Sigmoid colon (tissue), 3 donors: Measurements from ENCODE around the gene SWT1.

Experiments used
- CTCF ChIP-seq, 4 experiments: fragments of 450-650 bp in 3 of 4; fragments of 200-600 bp in 1 of 4; IDR thresholded peaks; one replicate each; pipeline ENCODE4 v1.5.1; 2016 to 2019; ENCODE audit warnings: antibody characterized with exemption in 4 of 4, mild to moderate bottlenecking in 3 of 4, moderate library complexity in 2 of 4
- POLR2A ChIP-seq, 2 donors: fragments of 450-650 bp; IDR thresholded peaks; one replicate each; pipeline ENCODE4 v1.6.1; 2016; ENCODE audit warnings: antibody characterized with exemption in 2 of 2, mild to moderate bottlenecking in 2 of 2, moderate library complexity in 2 of 2

DNA sequence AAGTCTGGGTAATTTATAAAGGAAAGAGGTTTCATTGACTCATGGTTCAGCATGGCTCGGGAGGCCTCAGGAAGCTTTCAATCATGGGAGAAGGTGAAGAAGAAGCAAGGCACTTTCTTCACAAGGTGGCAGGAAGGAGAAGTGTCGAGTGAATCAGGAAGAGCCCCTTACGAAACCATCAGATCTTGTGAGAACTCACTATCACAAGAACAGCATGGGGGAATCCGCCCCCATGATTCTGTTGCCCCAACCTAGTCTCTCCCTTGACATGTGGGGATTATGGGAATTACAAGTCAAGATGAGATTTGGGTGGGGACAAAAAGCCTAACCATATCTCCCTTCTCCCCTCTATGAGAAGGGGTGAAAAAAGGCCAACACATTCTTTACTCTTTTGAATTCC is 171.3 kb downstream of the SWT1 start:
- TF ChIP-seq POLR2A (IDR thresholded peaks at IDR 0.05) = no peak
- TF ChIP-seq CTCF (IDR thresholded peaks at IDR 0.05) = no peak
